Prostate gland (tissue), 2 donors: ENCODE measurements around the gene PEX26. TPM values are rescaled to one million over a fixed set of nuclear protein-coding genes. Genes with fewer than 3 reads are reported as not detected.

ENCODE experiments used
- DNase-seq: peaks from one replicate; pipeline ENCODE4 v3.0.0-alpha.2; 2019; ENCODE audit warnings: low spot score
- H3K27ac ChIP-seq, 2 donors: fragments of 200-600 bp; sonication (generic); 2 replicates each; pipeline ENCODE4 v1.5.1; 2017 to 2019
- H3K27me3 ChIP-seq: fragments of 200-600 bp; sonication (generic); replicated peaks from 2 replicates; pipeline ENCODE4 v1.5.1; 2019; ENCODE audit not compliant: insufficient read depth
- H3K36me3 ChIP-seq, 2 donors: fragments of 200-600 bp; sonication (generic); 1 replicate in 1 of 2; 2 replicates in 1 of 2; pipeline versions ENCODE4 v1.5.1 to v1.8.1; 2017 to 2019
- H3K4me1 ChIP-seq: fragments of 200-600 bp; sonication (generic); replicated peaks from 2 replicates; pipeline ENCODE4 v1.5.1; 2019
- H3K4me3 ChIP-seq, 2 donors: fragments of 200-600 bp; sonication (generic); 2 replicates each; pipeline ENCODE4 v1.5.1; 2017 to 2019
- H3K9me3 ChIP-seq: fragments of 200-600 bp; sonication (generic); 2 replicates; pipeline ENCODE4 v1.5.1; 2017
- CTCF ChIP-seq, 4 experiments: fragments of 200-600 bp in 2 of 4; fragments of 450-650 bp in 2 of 4; sonication (generic) in 2 of 4; IDR thresholded peaks; 1 replicate in 3 of 4; 2 replicates in 1 of 4; pipeline ENCODE4 v1.5.1; 2016 to 2019; ENCODE audit warnings: antibody characterized with exemption in 4 of 4, mild to moderate bottlenecking in 2 of 4, moderate library complexity in 2 of 4
- POLR2A ChIP-seq: fragments of 450-650 bp; IDR thresholded peaks from one replicate; pipeline ENCODE4 v1.6.1; 2016; ENCODE audit warnings: antibody characterized with exemption, mild to moderate bottlenecking
- POLR2AphosphoS5 ChIP-seq: sonication (generic); formaldehyde crosslinking; IDR thresholded peaks from one replicate; pipeline ENCODE4 v1.6.1; 2017; ENCODE audit warnings: antibody characterized with exemption
- WGBS: methylation state at CpG from one replicate; pipeline ENCODE4 v1.1.5; 2018; 5-methylcytosine and 5-hydroxymethylcytosine counted together
- intact Hi-C: fragments of 100-400 bp; cut with DNase I; formaldehyde crosslinking; loops from one replicate; pipeline ENCODE4 v1.14.2; 2022
- total RNA-seq, 2 donors: library from RNA; depleted of rRNA; stranded (reverse); fragments of >200 nt; gene quantifications; one replicate each; pipeline ENCODE4 v1.1.0, GENCODE V29; 2016

Gene PEX26
- total RNA-seq, 2 donors from 2014 or later = 34.7 to 38.2 TPM

GRCh38 chr22:18065256-18065655 is 12.5 kb upstream of the PEX26 start:
- H3K9me3 ChIP-seq = no peaks in the 10 kb centered on the region
- intact Hi-C loops = no loop called here
- no peaks in the 10 kb centered on the region for H3K27me3 ChIP-seq
- H3K36me3 ChIP-seq = no peaks in the 10 kb centered on the region
- TF ChIP-seq POLR2AphosphoS5 (no peak), POLR2A (no peak), CTCF (IDR thresholded peaks at IDR 0.05) (no peak)
- 83% methylated on average over 9 of the region's 9 CpGs for WGBS
- H3K27ac ChIP-seq = no peak overlapping the region
- no peak for DNase-seq
- no peak overlapping the region for H3K4me3 ChIP-seq
- peaks cover 8% of the 10 kb centered on the region for H3K4me1 ChIP-seq

GRCh38 chr22:18066181-18066859 is 11.5 kb upstream of the PEX26 start:
- no peak overlapping the region for H3K27ac ChIP-seq
- whole genome bisulfite sequencing = 71% methylated on average over 12 of the region's 12 CpGs

GRCh38 chr22:18067121-18067520 is 10.7 kb upstream of the PEX26 start:
- Histone ChIP-seq H3K4me1 (peaks cover 11% of the 10 kb centered on the region), H3K4me3 (no peak overlapping the region), H3K27ac (peak overlapping the region; percentile 84 to 86), H3K27me3 (no peaks in the 10 kb centered on the region), H3K36me3 (no peaks in the 10 kb centered on the region), H3K9me3 (no peaks in the 10 kb centered on the region)
- no peak for TF ChIP-seq CTCF (IDR thresholded peaks at IDR 0.05)
- no peak for TF ChIP-seq POLR2AphosphoS5
- TF ChIP-seq POLR2A = no peak
- intact Hi-C loops = no loop called here
- 95% methylated on average over 3 of the region's 3 CpGs for WGBS
- no peak for DNase-seq

More at GRCh38 chr22:18066181-18066859, 11.5 kb upstream of the PEX26 start:
- no peak for TF ChIP-seq POLR2A
- TF ChIP-seq CTCF (IDR thresholded peaks at IDR 0.05) = no peak
- no peak for TF ChIP-seq POLR2AphosphoS5
- no peak for DNase-seq
- intact Hi-C loops = no loop called here
- H3K36me3 ChIP-seq = no peaks in the 10 kb centered on the region
- no peaks in the 10 kb centered on the region for H3K9me3 ChIP-seq
- H3K27me3 ChIP-seq = no peaks in the 10 kb centered on the region
- H3K4me3 ChIP-seq = no peak overlapping the region
- H3K4me1 ChIP-seq = peaks cover 11% of the 10 kb centered on the region

- H3K9me3 ChIP-seq = no peaks in the 10 kb centered on the region
- peaks cover 11% of the 10 kb centered on the region for H3K4me1 ChIP-seq
- intact Hi-C loops = loop anchor here (2.0 kb wide), 1 partner anchor 43 kb away; the partner anchor contains the start of gene MICAL3
- H3K27ac ChIP-seq = peak overlapping the region; percentile 84 to 86
- no peaks in the 10 kb centered on the region for H3K27me3 ChIP-seq
- H3K36me3 ChIP-seq = no peaks in the 10 kb centered on the region
- WGBS = 34% methylated on average over 14 of the region's 14 CpGs
- DNase-seq = no peak
- TF ChIP-seq CTCF (IDR thresholded peaks at IDR 0.05) (no peak), POLR2AphosphoS5 (no peak), POLR2A (no peak)
- H3K4me3 ChIP-seq = no peak overlapping the region
Measured at GRCh38 chr22:18067548-18068341, 10.0 kb upstream of the PEX26 start.
